ENCODE results near the gene GALNT2.

Gene GALNT2

DNA sequence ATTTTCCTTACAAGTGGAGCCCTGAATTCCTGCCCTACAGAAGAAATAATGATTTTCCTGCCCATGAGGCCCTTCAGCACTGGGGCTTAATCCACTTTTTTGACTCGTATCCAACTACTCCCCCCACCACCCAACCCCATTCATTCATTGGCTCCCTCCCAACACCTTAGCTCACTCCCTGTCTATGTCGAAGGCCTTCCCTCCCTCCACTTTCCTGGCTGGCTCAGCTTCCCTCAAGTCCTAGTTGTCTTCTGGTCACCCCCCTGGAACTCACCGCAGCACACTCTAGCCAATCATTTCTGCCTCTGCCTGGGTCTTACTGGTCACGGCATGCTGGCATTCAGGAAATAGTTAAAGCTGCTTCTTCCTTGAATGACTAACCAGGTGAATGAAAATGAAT is 240.2 kb downstream of the GALNT2 start:
- no peak overlapping the region for H3K9ac ChIP-seq (ENCODE audit: low read length)
- TF ChIP-seq, protein P1, sequence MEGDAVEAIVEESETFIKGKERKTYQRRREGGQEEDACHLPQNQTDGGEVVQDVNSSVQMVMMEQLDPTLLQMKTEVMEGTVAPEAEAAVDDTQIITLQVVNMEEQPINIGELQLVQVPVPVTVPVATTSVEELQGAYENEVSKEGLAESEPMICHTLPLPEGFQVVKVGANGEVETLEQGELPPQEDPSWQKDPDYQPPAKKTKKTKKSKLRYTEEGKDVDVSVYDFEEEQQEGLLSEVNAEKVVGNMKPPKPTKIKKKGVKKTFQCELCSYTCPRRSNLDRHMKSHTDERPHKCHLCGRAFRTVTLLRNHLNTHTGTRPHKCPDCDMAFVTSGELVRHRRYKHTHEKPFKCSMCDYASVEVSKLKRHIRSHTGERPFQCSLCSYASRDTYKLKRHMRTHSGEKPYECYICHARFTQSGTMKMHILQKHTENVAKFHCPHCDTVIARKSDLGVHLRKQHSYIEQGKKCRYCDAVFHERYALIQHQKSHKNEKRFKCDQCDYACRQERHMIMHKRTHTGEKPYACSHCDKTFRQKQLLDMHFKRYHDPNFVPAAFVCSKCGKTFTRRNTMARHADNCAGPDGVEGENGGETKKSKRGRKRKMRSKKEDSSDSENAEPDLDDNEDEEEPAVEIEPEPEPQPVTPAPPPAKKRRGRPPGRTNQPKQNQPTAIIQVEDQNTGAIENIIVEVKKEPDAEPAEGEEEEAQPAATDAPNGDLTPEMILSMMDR (IDR thresholded peaks at IDR 0.05; ENCODE audit: insufficient read depth, low read length, poor library complexity, severe bottlenecking), result no peak
- no peak for TF ChIP-seq EZH2phosphoT487 (conservative IDR thresholded peaks at IDR 0.05; ENCODE audit: low read length)
- no peaks in the 10 kb centered on the region for H3K27me3 ChIP-seq (ENCODE audit: low read length)
- no peaks in the 10 kb centered on the region for H3K9me3 ChIP-seq (ENCODE audit: insufficient read depth, low read length)
- H3K4me2 ChIP-seq (ENCODE audit: low read depth, low read length, poor library complexity, severe bottlenecking), result no peak overlapping the region
- no peaks in the 10 kb centered on the region for H3K36me3 ChIP-seq (ENCODE audit: low read length)
- no peaks in the 10 kb centered on the region for H3K9me2 ChIP-seq (replicated peaks; ENCODE audit: insufficient read depth, low read length)
- no peak overlapping the region for H3K4me3 ChIP-seq (ENCODE audit: insufficient read depth, low read length, poor library complexity, severe bottlenecking)
- H3K27ac ChIP-seq (ENCODE audit: low read depth, low read length), result no peak overlapping the region
- H3K79me2 ChIP-seq (ENCODE audit: insufficient read depth, low read length), result no peaks in the 10 kb centered on the region
- no peaks in the 10 kb centered on the region for H4K20me1 ChIP-seq (ENCODE audit: low read depth, low read length)
- no peaks in the 10 kb centered on the region for H3F3A ChIP-seq (ENCODE audit: insufficient read depth)
- H2AFZ ChIP-seq (ENCODE audit: low read depth, low read length, severe bottlenecking), result no peak overlapping the region

DNA sequence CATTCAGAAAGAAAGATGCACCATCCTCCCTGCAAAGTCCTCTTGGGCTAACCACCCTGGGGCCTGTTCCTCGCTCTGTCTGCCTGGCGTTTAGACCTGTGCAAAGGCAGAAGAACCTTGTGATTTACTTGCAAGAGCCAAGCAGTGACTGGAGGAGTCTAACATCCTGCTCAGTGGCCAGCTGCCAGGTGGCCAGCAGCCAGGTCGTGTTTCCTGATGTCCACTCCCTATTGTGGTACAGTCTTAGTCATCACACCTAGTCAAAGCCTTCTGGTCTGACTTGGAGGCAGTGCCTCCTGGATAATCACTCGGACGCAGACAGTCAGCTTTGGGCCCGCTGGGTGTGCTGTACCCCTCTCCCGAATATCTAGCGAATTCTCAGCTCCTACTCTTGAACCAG is 241.0 kb downstream of the GALNT2 start:
- H3K4me3 ChIP-seq (ENCODE audit: insufficient read depth, low read length, poor library complexity, severe bottlenecking), result no peak overlapping the region
- no peak overlapping the region for H3K27ac ChIP-seq (ENCODE audit: low read depth, low read length)
- H3K9ac ChIP-seq (ENCODE audit: low read length), result no peak overlapping the region
- H3K27me3 ChIP-seq (ENCODE audit: low read length), result no peaks in the 10 kb centered on the region
- no peaks in the 10 kb centered on the region for H3K9me2 ChIP-seq (replicated peaks; ENCODE audit: insufficient read depth, low read length)
- no peaks in the 10 kb centered on the region for H3K79me2 ChIP-seq (ENCODE audit: insufficient read depth, low read length)
- H3K9me3 ChIP-seq (ENCODE audit: insufficient read depth, low read length), result no peaks in the 10 kb centered on the region
- H3K4me2 ChIP-seq (ENCODE audit: low read depth, low read length, poor library complexity, severe bottlenecking), result no peak overlapping the region
- H3K36me3 ChIP-seq (ENCODE audit: low read length), result no peaks in the 10 kb centered on the region
- TF ChIP-seq EZH2phosphoT487 (conservative IDR thresholded peaks at IDR 0.05; ENCODE audit: low read length), result no peak
- TF ChIP-seq, protein P1 (IDR thresholded peaks at IDR 0.05; ENCODE audit: insufficient read depth, low read length, poor library complexity, severe bottlenecking), result no peak
- no peak overlapping the region for H2AFZ ChIP-seq (ENCODE audit: low read depth, low read length, severe bottlenecking)
- no peaks in the 10 kb centered on the region for H3F3A ChIP-seq (ENCODE audit: insufficient read depth)
- no peaks in the 10 kb centered on the region for H4K20me1 ChIP-seq (ENCODE audit: low read depth, low read length)

DNA sequence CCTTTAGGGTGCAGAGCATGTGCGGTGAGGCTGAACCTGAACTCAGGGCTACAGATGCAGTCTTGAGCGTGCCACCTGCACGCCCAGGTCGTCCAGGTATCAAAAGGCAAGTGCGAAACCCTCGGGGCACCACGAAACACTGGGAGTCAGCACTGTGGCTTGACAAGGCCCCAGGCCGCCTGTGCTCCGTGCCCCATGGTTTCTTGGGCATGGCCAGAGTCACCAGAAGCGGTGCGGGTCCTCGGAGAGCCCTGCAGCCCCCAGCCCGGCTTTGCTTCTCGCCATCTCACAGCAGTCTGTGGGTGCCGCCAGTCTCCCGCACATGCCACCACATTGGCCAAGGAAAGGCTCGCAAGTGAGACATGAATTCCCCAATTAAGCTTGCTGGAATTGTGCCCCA is 241.8 kb downstream of the GALNT2 start:
- no peak overlapping the region for H3K4me2 ChIP-seq (ENCODE audit: low read depth, low read length, poor library complexity, severe bottlenecking)
- H3K4me3 ChIP-seq (ENCODE audit: insufficient read depth, low read length, poor library complexity, severe bottlenecking), result no peak overlapping the region
- no peaks in the 10 kb centered on the region for H3K9me2 ChIP-seq (replicated peaks; ENCODE audit: insufficient read depth, low read length)
- no peak overlapping the region for H3K27ac ChIP-seq (ENCODE audit: low read depth, low read length)
- no peak overlapping the region for H3K9ac ChIP-seq (ENCODE audit: low read length)
- H2AFZ ChIP-seq (ENCODE audit: low read depth, low read length, severe bottlenecking), result no peak overlapping the region
- no peaks in the 10 kb centered on the region for H3K9me3 ChIP-seq (ENCODE audit: insufficient read depth, low read length)
- no peak for TF ChIP-seq EZH2phosphoT487 (conservative IDR thresholded peaks at IDR 0.05; ENCODE audit: low read length)
- TF ChIP-seq, protein P1 (IDR thresholded peaks at IDR 0.05; ENCODE audit: insufficient read depth, low read length, poor library complexity, severe bottlenecking), result no peak
- H4K20me1 ChIP-seq (ENCODE audit: low read depth, low read length), result no peaks in the 10 kb centered on the region
- no peaks in the 10 kb centered on the region for H3K79me2 ChIP-seq (ENCODE audit: insufficient read depth, low read length)
- no peaks in the 10 kb centered on the region for H3F3A ChIP-seq (ENCODE audit: insufficient read depth)
- H3K27me3 ChIP-seq (ENCODE audit: low read length), result no peaks in the 10 kb centered on the region
- no peaks in the 10 kb centered on the region for H3K36me3 ChIP-seq (ENCODE audit: low read length)
